ENCODE data around the gene GTPBP2. TPM values are rescaled to one million over a fixed set of nuclear protein-coding genes. Genes with fewer than 3 reads are reported as not detected.
"Not testable (repeated sequence)": the region's sequence is repeated elsewhere in the genome, so short reads cannot be mapped to it uniquely, and the experiment has no call there.

GTPBP2 gene
- total RNA-seq, 2 donors from 2014 or later: 64.2 to 67.3 TPM

DNA sequence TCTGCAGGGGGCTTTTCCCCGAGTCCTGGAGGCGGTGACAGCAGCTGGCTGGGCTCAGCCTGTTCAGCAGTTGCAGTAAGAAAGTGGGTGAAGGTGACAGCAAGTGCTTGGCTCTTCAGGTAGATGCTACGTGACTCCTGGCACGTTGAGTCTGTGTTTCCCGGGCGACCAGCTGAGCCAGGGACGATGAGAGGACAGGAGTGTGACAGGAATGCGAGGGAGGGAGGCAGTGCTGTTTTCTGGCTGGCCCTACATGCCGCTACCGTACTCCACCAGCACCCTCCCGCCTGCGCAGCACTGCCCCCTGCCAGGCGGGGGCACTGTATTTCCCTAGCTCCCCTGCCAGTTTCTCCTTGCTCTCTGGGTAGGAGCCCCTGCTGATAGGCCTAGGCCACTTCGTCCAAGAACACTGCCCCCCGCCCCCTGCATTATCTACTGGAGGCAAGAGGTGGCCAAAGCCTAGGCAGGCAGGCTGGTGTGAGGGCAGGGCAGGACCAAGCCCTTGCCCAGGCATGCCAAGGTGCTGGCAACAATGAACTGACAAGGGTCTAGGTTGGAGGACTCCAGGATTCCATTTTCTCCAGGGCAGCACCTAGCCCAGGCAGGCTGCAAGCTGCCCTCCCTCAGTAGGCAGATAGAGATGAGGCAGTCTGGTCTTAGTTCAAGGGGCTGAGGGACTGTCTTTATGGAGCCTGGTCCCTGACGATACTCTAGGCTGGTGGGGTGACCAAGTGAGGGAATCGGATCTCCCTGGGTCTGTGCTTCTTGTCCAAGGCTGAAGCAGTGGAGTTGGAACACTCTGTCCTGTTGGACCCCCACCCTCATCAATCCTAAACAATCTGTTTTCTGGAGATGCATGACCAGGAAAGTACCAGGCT lies 39.3 kb upstream of the GTPBP2 start:
- Mint-ChIP-seq H3K36me3 (ENCODE audit: low read depth) (peaks cover 45% of the 10 kb centered on the region), H3K9me3 (no peaks in the 10 kb centered on the region), H3K4me1 (peaks cover 23% of the 10 kb centered on the region), H3K27ac (peak overlapping the region; percentile 98), H3K4me3 (peak overlapping the region; percentile 75), H3K27me3 (no peaks in the 10 kb centered on the region)
- ATAC-seq (replicated peaks): peak; percentile 69

- Mint-ChIP-seq H3K9me3 (no peaks in the 10 kb centered on the region), H3K27me3 (no peaks in the 10 kb centered on the region), H3K36me3 (ENCODE audit: low read depth) (peaks cover 36% of the 10 kb centered on the region), H3K4me3 (peak overlapping the region; percentile 75), H3K27ac (peak overlapping the region; percentile 98), H3K4me1 (peaks cover 23% of the 10 kb centered on the region)
- ATAC-seq (replicated peaks): peak; percentile 39
Observed at GRCh38 chr6:43667245-43668150, 38.4 kb upstream of the GTPBP2 start.

- H3K27me3 Mint-ChIP-seq: no peaks in the 10 kb centered on the region
- peak overlapping the region; percentile 98 for H3K27ac Mint-ChIP-seq
- H3K9me3 Mint-ChIP-seq: no peaks in the 10 kb centered on the region
- H3K36me3 Mint-ChIP-seq (ENCODE audit: low read depth): peaks cover 25% of the 10 kb centered on the region
- H3K4me3 Mint-ChIP-seq: peak overlapping the region; percentile 75
- peaks cover 23% of the 10 kb centered on the region for H3K4me1 Mint-ChIP-seq
- ATAC-seq (replicated peaks): no peak
Observed at GRCh38 chr6:43666196-43666920, 37.3 kb upstream of the GTPBP2 start.

GRCh38 chr6:43665376-43665775 lies 36.3 kb upstream of the GTPBP2 start:
- Mint-ChIP-seq H3K36me3 (ENCODE audit: low read depth) (peaks cover 16% of the 10 kb centered on the region), H3K9me3 (no peaks in the 10 kb centered on the region), H3K4me3 (no peak overlapping the region), H3K27me3 (no peaks in the 10 kb centered on the region), H3K27ac (no peak overlapping the region), H3K4me1 (peaks cover 20% of the 10 kb centered on the region)
- no peak for ATAC-seq (replicated peaks)

GRCh38 chr6:43662948-43663347 lies 33.9 kb upstream of the GTPBP2 start:
- H3K4me1 Mint-ChIP-seq; H3K27me3 Mint-ChIP-seq; H3K36me3 Mint-ChIP-seq (ENCODE audit: low read depth); H3K4me3 Mint-ChIP-seq; H3K27ac Mint-ChIP-seq; H3K9me3 Mint-ChIP-seq: not testable (repeated sequence)
- ATAC-seq (replicated peaks): peak; percentile 57

DNA sequence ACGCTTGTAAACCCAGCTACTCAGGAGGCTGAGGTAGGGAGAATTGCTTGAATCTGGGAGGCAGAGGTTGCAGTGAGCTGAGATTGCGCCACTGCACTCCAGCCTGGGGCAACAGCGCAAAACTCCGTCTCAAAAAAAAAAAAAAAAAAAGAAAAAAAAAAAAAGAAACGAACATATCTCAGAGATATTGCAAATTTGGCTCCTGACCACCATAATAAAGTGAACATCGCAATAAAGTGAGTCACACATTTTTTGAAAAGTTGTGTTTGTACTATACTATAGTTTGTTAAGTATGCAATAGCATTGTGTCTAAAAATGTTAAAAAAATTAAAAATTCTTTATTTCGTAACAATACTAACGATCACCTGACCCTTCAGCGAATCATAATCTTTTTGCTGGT lies 29.1 kb upstream of the GTPBP2 start:
- no peaks in the 10 kb centered on the region for H3K36me3 Mint-ChIP-seq (ENCODE audit: low read depth)
- H3K9me3 Mint-ChIP-seq: no peaks in the 10 kb centered on the region
- H3K4me3 Mint-ChIP-seq: no peak overlapping the region
- no peaks in the 10 kb centered on the region for H3K27me3 Mint-ChIP-seq
- no peaks in the 10 kb centered on the region for H3K4me1 Mint-ChIP-seq
- no peak overlapping the region for H3K27ac Mint-ChIP-seq
- no peak for ATAC-seq (replicated peaks)

DNA sequence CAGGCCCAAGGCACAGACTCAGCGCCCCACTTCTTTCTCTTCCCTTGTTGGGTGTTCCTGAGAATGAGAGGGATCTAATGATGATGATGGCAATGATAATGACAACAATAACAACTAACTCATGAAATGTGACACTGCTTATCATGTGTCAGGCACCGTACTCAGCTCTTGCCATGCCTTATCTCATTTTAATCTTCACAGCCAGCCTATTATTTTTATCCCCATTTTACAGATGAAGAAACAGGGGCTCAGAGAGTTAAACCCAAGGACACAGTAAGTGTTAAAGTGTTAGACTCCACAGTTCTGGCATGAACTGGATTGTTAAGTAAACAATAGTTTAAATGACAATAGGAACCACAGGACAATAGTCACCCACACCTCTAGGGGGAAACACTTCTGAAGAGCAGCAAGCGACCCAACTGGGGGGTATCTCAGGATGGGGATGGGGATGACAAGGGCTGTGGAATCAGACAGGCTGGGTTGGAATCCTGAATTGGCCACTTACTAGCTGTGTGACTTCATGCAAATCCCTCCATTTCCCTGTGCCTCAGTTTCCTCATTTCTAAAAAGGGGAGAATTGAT lies 28.2 kb upstream of the GTPBP2 start:
- Mint-ChIP-seq H3K36me3 (ENCODE audit: low read depth) (no peaks in the 10 kb centered on the region), H3K9me3 (no peaks in the 10 kb centered on the region), H3K27ac (no peak overlapping the region), H3K4me3 (no peak overlapping the region), H3K27me3 (no peaks in the 10 kb centered on the region), H3K4me1 (no peaks in the 10 kb centered on the region)
- ATAC-seq (replicated peaks): no peak

DNA sequence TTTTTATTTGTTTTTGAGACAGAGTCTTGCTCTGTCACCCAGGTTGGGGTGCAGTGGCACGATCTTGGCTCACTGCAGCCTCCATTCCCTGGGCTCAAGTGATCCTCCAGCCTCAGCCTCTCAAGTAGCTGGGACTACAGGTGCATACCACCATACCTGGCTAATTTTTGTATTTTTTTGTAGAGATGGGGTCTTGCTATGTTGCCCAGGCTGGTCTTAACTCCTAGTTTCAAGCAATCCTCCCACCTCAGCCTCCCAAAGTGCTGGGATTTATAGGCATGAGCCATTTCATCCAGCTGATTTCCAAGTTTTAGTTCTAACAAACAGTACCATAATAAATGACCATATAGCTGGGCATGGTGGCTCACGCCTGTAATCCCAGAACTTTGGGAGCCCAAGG lies 23.8 kb upstream of the GTPBP2 start:
- H3K27me3 Mint-ChIP-seq; ATAC-seq (replicated peaks); H3K36me3 Mint-ChIP-seq (ENCODE audit: low read depth); H3K4me1 Mint-ChIP-seq; H3K27ac Mint-ChIP-seq; H3K9me3 Mint-ChIP-seq; H3K4me3 Mint-ChIP-seq: not testable (repeated sequence)

DNA sequence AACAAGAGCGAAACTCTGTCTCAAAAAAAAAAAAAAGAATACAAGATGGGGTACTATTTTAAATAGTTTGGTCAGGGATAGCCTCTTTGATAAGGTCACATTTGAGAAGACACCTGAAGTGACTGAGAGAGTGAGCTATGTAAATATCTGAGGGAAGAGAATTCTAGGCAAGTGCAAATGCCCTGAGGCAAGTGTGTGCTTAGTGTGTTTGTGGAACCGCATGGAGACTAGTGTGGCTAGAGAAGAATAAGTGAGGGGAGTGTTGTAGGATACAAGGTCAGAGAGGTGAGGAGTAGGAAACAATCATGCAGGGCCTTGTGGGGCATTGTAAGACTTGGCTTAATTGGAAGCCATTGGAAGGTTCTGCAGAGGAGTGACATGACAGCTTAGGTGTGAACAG lies 19.2 kb upstream of the GTPBP2 start:
- Mint-ChIP-seq H3K9me3 (no peaks in the 10 kb centered on the region), H3K27ac (no peak overlapping the region), H3K4me3 (no peak overlapping the region), H3K4me1 (peaks cover 10% of the 10 kb centered on the region), H3K27me3 (no peaks in the 10 kb centered on the region), H3K36me3 (ENCODE audit: low read depth) (peaks cover under 1% of the 10 kb centered on the region)
- no peak for ATAC-seq (replicated peaks)

DNA sequence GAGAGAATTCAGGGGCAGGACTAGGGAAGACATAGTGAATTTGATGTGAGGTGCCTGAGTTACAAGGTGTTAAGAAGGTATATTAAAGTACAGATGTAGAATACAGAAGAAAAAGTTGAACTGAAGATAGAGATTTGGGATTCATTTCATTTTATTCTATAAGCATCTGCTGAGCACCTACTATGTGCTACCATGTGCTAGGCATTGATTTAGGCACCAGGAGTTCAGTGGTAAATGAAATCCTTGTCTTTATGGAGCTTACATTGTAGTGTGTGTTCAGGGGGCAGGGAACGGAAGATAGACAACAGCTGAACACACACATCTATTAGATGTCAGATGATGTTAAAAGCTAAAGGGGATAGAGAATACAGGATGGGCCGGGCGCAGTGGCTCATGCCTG lies 18.5 kb upstream of the GTPBP2 start:
- Mint-ChIP-seq H3K4me1 (peaks cover 10% of the 10 kb centered on the region), H3K27me3 (no peaks in the 10 kb centered on the region), H3K9me3 (no peaks in the 10 kb centered on the region), H3K4me3 (no peak overlapping the region), H3K36me3 (ENCODE audit: low read depth) (peaks cover 6% of the 10 kb centered on the region), H3K27ac (no peak overlapping the region)
- ATAC-seq (replicated peaks): no peak

DNA sequence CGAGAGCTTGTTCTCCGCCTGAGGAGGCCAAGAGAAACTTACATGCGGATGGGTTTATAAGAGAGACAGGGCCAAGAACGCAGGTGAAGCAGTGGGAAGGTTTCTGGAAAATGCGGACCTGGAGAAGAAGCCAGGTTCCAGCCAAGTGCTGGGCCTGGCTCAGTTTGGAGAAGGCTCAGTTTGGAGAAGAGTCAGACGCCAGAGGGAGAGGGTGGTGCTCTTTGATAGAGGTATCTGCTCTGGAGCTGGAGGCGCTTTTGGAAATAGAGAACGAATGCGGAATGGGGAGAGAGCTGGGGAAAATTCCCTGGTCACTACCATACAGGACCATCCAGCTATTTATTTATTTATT lies 16.5 kb upstream of the GTPBP2 start:
- H3K27me3 Mint-ChIP-seq: no peaks in the 10 kb centered on the region
- peak overlapping the region; percentile 86 for H3K4me3 Mint-ChIP-seq
- peaks cover 15% of the 10 kb centered on the region for H3K4me1 Mint-ChIP-seq
- H3K9me3 Mint-ChIP-seq: no peaks in the 10 kb centered on the region
- H3K27ac Mint-ChIP-seq: peak overlapping the region; percentile 81
- H3K36me3 Mint-ChIP-seq (ENCODE audit: low read depth): peaks cover 23% of the 10 kb centered on the region
- ATAC-seq (replicated peaks): peak; percentile 27

DNA sequence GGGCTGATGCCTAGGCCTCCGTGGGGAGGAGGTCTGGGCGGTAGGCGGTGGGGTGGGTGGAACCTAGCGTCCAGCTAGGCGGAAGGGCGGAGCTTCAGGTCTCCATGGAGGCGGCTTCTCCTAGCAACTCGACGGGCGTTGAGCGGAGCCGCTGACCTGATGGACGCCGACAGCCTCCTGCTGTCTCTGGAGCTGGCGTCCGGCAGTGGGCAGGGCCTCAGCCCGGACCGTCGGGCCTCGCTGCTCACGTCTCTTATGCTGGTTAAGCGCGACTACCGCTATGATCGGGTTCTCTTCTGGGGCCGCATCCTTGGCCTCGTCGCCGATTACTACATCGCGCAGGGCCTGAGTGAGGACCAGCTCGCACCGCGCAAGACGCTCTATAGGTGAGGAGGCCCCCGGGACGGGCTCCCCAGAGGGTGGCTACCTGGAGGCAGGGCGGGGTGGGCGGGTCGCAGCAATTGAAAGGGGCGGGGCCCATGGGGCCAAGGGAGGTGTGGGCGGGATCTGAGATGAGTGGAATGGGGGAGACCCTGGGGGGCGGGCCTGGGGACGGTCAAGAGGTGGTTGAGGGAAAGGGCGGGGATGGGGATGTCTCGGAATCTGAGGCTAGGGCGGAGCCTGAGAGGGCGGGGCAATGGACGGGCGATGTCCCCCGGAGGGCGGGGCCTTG lies 16.0 kb upstream of the GTPBP2 start, which contains the start of gene RSPH9:
RSPH9 (plus strand) TSS at position 97 of the 673 bp plus-strand sequence; CDS start at position 160, 63 bp downstream.
- H3K36me3 Mint-ChIP-seq (ENCODE audit: low read depth): peaks cover 28% of the 10 kb centered on the region
- peaks cover 20% of the 10 kb centered on the region for H3K4me1 Mint-ChIP-seq
- peak within 1 kb of the TSS; percentile 81 for H3K27ac Mint-ChIP-seq
- H3K4me3 Mint-ChIP-seq: peak within 1 kb of the TSS; percentile 86
- no peaks in the 10 kb centered on the region for H3K9me3 Mint-ChIP-seq
- ATAC-seq (replicated peaks): peak; percentile 92
- no peaks in the 10 kb centered on the region for H3K27me3 Mint-ChIP-seq

DNA sequence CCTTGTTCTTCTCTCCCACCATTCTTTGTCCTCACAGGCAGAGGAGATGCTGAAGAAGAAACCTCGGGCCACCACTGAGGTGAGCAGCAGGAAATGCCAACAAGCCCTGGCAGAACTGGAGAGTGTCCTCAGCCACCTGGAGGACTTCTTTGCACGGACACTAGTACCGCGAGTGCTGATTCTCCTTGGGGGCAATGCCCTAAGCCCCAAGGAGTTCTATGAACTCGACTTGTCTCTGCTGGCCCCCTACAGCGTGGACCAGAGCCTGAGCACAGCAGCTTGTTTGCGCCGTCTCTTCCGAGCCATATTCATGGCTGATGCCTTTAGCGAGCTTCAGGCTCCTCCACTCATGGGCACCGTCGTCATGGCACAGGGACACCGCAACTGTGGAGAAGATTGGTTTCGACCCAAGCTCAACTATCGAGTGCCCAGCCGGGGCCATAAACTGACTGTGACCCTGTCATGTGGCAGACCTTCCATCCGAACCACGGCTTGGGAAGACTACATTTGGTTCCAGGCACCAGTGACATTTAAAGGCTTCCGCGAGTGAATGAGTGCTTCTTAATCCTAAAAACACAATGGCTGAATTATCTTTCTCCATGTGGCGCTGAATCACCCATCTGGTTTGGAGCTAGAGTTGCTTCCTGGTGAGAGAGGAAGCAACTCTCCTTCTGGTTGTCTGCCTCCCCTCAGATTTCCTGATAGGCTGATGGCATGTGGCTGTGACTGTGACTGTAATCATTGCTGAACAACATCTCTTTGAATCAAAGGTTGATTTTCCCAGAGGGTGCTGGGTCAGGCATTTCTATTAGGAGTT lies 11.1 kb upstream of the GTPBP2 start:
- ATAC-seq (replicated peaks): no peak
- peak overlapping the region; percentile 15 for H3K27ac Mint-ChIP-seq
- no peaks in the 10 kb centered on the region for H3K9me3 Mint-ChIP-seq
- peaks cover 76% of the 10 kb centered on the region for H3K36me3 Mint-ChIP-seq (ENCODE audit: low read depth)
- H3K4me3 Mint-ChIP-seq: peak overlapping the region; percentile 98
- no peaks in the 10 kb centered on the region for H3K27me3 Mint-ChIP-seq
- peaks cover 28% of the 10 kb centered on the region for H3K4me1 Mint-ChIP-seq

All from activated T-helper 17 cell treated with anti-CD3 and anti-CD28 coated beads, Interleukin-2, amount 50 U/mL, for 72 hours (primary cell).